CD4-positive, alpha-beta T cell (primary cell): ENCODE results near the gene DNAH7. TPM values are rescaled to one million over a fixed set of nuclear protein-coding genes. Genes with fewer than 3 reads are reported as not detected.

ENCODE experiments used
- ATAC-seq: fragments of 200-7000 bp; cut with Tn5 transposase; one replicate; pipeline ENCODE4 v1.10.0; 2022; ENCODE audit warnings: mild to moderate bottlenecking; ENCODE audit not compliant: poor library complexity
- CTCF ChIA-PET: fragments of 350-600 bp; sonication (Branson Sonifier 250); formaldehyde crosslinking; loops from one replicate; lab custom pipeline; 2021; ENCODE audit warnings: antibody characterized with exemption, inconsistent platforms; lab: Charles Lee
- POLR2A ChIA-PET: fragments of 350-600 bp; sonication (Branson Sonifier 250); formaldehyde crosslinking; loops from one replicate; lab custom pipeline; 2021; ENCODE audit warnings: antibody characterized with exemption, inconsistent platforms; lab: Charles Lee
- DNase-seq, 14 experiments: peaks; one replicate each; pipeline ENCODE4 v3.0.0-alpha.2; 2013 to 2020; ENCODE audit warnings: mixed read lengths in 2 of 14
- H3K27ac ChIP-seq, 2 donors: one replicate each; pipeline versions ENCODE4 v1.5.1 to v1.7.0; 2013; ENCODE audit warnings: low read length in 2 of 2, low read depth in 1 of 2, mild to moderate bottlenecking in 1 of 2
- H3K27me3 ChIP-seq, 2 experiments: 1 replicate in 1 of 2; 2 replicates in 1 of 2; pipeline versions ENCODE4 v1.6.1 to v1.7.0; 2013; ENCODE audit warnings: low read length in 2 of 2, control low read depth in 1 of 2, mild to moderate bottlenecking in 1 of 2, moderate library complexity in 1 of 2; ENCODE audit not compliant: insufficient read depth in 2 of 2, control insufficient read depth in 1 of 2
- H3K36me3 ChIP-seq: one replicate; pipeline ENCODE4 v1.6.1; 2013; ENCODE audit warnings: low read length, control low read depth; ENCODE audit not compliant: insufficient read depth
- H3K4me1 ChIP-seq: one replicate; pipeline ENCODE4 v1.6.1; 2013; ENCODE audit warnings: low read length, control low read depth; ENCODE audit not compliant: insufficient read depth
- H3K4me3 ChIP-seq: one replicate; pipeline ENCODE4 v1.5.1; 2013; ENCODE audit warnings: mild to moderate bottlenecking, low read length, moderate library complexity
- H3K9me3 ChIP-seq, 2 experiments: 1 replicate in 1 of 2; 2 replicates in 1 of 2; pipeline versions ENCODE4 v1.6.1 to v1.7.0; 2013; ENCODE audit warnings: low read length in 2 of 2, mild to moderate bottlenecking in 2 of 2, control low read depth in 1 of 2, moderate library complexity in 1 of 2; ENCODE audit not compliant: control insufficient read depth in 1 of 2, insufficient read depth in 1 of 2
- H3K27ac Mint-ChIP-seq: one replicate; pipeline ENCODE4 v1.8.0; 2020; ENCODE audit warnings: mixed read lengths
- H3K27me3 Mint-ChIP-seq: one replicate; pipeline ENCODE4 v1.8.0; 2021; ENCODE audit warnings: mixed read lengths
- H3K36me3 Mint-ChIP-seq: one replicate; pipeline ENCODE4 v1.8.0; 2021; ENCODE audit warnings: low read depth, mixed read lengths
- H3K4me1 Mint-ChIP-seq: one replicate; pipeline ENCODE4 v1.8.0; 2021; ENCODE audit warnings: low read depth, mixed read lengths
- H3K4me3 Mint-ChIP-seq: one replicate; pipeline ENCODE4 v1.8.0; 2020; ENCODE audit warnings: mild to moderate bottlenecking, mixed read lengths
- H3K9me3 Mint-ChIP-seq: one replicate; pipeline ENCODE4 v1.8.0; 2020; ENCODE audit warnings: mixed read lengths
- CTCF ChIP-seq: fragments of 200-600 bp; IDR thresholded peaks from one replicate; pipeline ENCODE4 v1.8.0; 2022; ENCODE audit warnings: antibody characterized with exemption, mild to moderate bottlenecking
- intact Hi-C, 2 experiments: fragments of 100-400 bp; cut with DNase I in 1 of 2; cut with micrococcal nuclease in 1 of 2; formaldehyde crosslinking; loops; one replicate each; pipeline versions ENCODE4 v1.15.1 to v1.9.0; 2023 to 2025; cut with DNase I, micrococcal nuclease
- total RNA-seq, 174 experiments: library from RNA in 2 of 174; stranded (reverse) in 2 of 174; gene quantifications; one replicate each; pipeline ENCODE4 v1.2.3 and lab custom pipeline; 2021 to 2026

DNAH7 gene
- total RNA-seq, 2 experiments from 2014 or later, result not detected

GRCh38 chr2:196088203-196088602 lies 19.6 kb upstream of the DNAH7 start:
- Histone ChIP-seq H3K4me1 (peaks cover 16% of the 10 kb centered on the region), H3K36me3 (no peaks in the 10 kb centered on the region), H3K4me3 (no peak overlapping the region), H3K27ac (no peak overlapping the region), H3K9me3 (peaks cover 4 to 14% of the 10 kb centered on the region in 2 experiments), H3K27me3 (no peaks in the 10 kb centered on the region)
- ChIA-PET POLR2A (no interaction called here), CTCF (no interaction called here)
- intact Hi-C loops, result no loop called here
- no peak for DNase-seq
- no peak for TF ChIP-seq CTCF
- ATAC-seq, result no peak
- H3K36me3 Mint-ChIP-seq, result peaks cover 22% of the 10 kb centered on the region
- peaks cover 17% of the 10 kb centered on the region for H3K4me1 Mint-ChIP-seq
- H3K27ac Mint-ChIP-seq, result no peak overlapping the region
- peaks cover 10% of the 10 kb centered on the region for H3K9me3 Mint-ChIP-seq
- H3K27me3 Mint-ChIP-seq, result no peaks in the 10 kb centered on the region
- H3K4me3 Mint-ChIP-seq, result no peak overlapping the region

- ATAC-seq, result no peak
- DNase-seq, result peak in 1 of 14 experiments; percentile 45
- H3K27me3 ChIP-seq, result no peaks in the 10 kb centered on the region
- H3K4me1 ChIP-seq, result peaks cover 16% of the 10 kb centered on the region
- no peak for TF ChIP-seq CTCF
- no peak overlapping the region for H3K27ac ChIP-seq
- no peak overlapping the region for H3K4me3 Mint-ChIP-seq
- no peak overlapping the region for H3K4me3 ChIP-seq
- CTCF ChIA-PET, result interaction anchor here (1.4 kb wide), 1 partner anchor 134 kb away, joined by 3 read pairs; no protein-coding TSS in a partner anchor
- H3K9me3 ChIP-seq, result peaks cover 4 to 15% of the 10 kb centered on the region in 2 experiments
- intact Hi-C loops, result no loop called here
- H3K27me3 Mint-ChIP-seq, result no peaks in the 10 kb centered on the region
- H3K27ac Mint-ChIP-seq, result no peak overlapping the region
- POLR2A ChIA-PET, result interaction anchor here (0.7 to 1.1 kb wide), 4 partner anchors 47 to 554 kb away, joined by 3 to 4 read pairs (median 3); no protein-coding TSS in a partner anchor
- H3K36me3 ChIP-seq, result no peaks in the 10 kb centered on the region
- peaks cover 25% of the 10 kb centered on the region for H3K4me1 Mint-ChIP-seq
- peaks cover 13% of the 10 kb centered on the region for H3K9me3 Mint-ChIP-seq
- peaks cover 21% of the 10 kb centered on the region for H3K36me3 Mint-ChIP-seq
Observed at GRCh38 chr2:196086517-196087368, 18.1 kb upstream of the DNAH7 start.

- no peak overlapping the region for H3K27ac ChIP-seq
- peaks cover 12% of the 10 kb centered on the region for H3K4me1 ChIP-seq
- no peaks in the 10 kb centered on the region for H3K27me3 ChIP-seq
- Mint-ChIP-seq H3K9me3 (peaks cover 9% of the 10 kb centered on the region), H3K27me3 (no peaks in the 10 kb centered on the region), H3K4me1 (peaks cover 33% of the 10 kb centered on the region), H3K36me3 (peaks cover 10% of the 10 kb centered on the region), H3K27ac (no peak overlapping the region), H3K4me3 (no peak overlapping the region)
- H3K9me3 ChIP-seq, result peaks cover 4 to 7% of the 10 kb centered on the region in 2 experiments
- CTCF ChIA-PET, result interaction anchor here (0.6 kb wide), 1 partner anchor 23 kb away, joined by 3 read pairs; no protein-coding TSS in a partner anchor
- H3K4me3 ChIP-seq, result no peak overlapping the region
- DNase-seq, result no peak
- TF ChIP-seq CTCF, result no peak
- intact Hi-C loops, result loop anchor here in 1 of 2 experiments (5.0 kb wide), 1 partner anchor 44 kb away; no protein-coding TSS in a partner anchor
- H3K36me3 ChIP-seq, result no peaks in the 10 kb centered on the region
- no peak for ATAC-seq
- POLR2A ChIA-PET, result no interaction called here
Observed at GRCh38 chr2:196083601-196084000, 15.0 kb upstream of the DNAH7 start.
